ENCODE results near the gene MYLK. TPM values are rescaled to one million over a fixed set of nuclear protein-coding genes. Genes with fewer than 3 reads are reported as not detected.

Gene MYLK
- total RNA-seq, 1 donor from 2014 or later = 2.6 TPM

DNA sequence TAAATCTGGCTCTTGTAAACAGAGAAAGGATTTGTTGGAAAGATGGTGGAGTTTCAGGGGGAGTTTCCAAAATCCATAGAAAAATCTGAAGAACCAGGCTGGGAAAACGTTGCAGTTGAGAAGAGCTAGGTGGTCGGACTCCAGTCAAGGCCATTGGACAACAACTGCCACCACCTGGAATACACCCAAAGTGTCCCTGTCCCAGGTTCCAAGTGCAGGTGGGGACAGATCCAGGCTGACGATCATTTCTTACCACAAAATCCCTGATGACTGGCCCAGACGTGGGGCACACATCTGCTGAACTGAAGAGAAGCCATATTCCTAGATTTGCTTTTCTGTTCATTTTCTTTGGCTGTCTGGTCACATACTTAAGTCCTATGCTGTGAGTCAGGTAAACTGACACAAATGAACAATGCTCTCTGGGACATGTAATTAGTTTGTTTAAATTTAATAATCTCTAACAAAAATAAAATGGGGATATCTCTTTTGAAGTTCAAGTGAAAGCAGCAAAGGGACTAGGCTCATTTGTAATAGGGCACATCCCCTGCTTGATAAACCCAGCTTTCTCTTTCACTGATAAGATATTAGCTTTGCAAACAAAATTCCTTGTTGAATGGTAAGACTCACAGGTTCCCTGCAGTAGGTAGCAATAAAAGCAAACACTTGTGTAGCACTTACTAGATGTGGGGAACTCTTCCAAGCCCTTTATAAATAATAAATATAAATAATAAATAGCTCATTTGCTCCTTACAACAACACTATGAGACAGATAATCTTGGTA lies 88.5 kb downstream of the MYLK start:
- Histone ChIP-seq H3K27me3 (ENCODE audit: control insufficient read depth, insufficient read depth, low read length) (no peaks in the 10 kb centered on the region), H3K4me3 (ENCODE audit: low read depth, low read length) (no peak overlapping the region), H3K36me3 (ENCODE audit: control insufficient read depth, insufficient read depth, low read length) (no peaks in the 10 kb centered on the region)
- TF ChIP-seq, protein P1, sequence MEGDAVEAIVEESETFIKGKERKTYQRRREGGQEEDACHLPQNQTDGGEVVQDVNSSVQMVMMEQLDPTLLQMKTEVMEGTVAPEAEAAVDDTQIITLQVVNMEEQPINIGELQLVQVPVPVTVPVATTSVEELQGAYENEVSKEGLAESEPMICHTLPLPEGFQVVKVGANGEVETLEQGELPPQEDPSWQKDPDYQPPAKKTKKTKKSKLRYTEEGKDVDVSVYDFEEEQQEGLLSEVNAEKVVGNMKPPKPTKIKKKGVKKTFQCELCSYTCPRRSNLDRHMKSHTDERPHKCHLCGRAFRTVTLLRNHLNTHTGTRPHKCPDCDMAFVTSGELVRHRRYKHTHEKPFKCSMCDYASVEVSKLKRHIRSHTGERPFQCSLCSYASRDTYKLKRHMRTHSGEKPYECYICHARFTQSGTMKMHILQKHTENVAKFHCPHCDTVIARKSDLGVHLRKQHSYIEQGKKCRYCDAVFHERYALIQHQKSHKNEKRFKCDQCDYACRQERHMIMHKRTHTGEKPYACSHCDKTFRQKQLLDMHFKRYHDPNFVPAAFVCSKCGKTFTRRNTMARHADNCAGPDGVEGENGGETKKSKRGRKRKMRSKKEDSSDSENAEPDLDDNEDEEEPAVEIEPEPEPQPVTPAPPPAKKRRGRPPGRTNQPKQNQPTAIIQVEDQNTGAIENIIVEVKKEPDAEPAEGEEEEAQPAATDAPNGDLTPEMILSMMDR (IDR thresholded peaks at IDR 0.05; ENCODE audit: insufficient read depth, low read length, severe bottlenecking) = no peak
- no peak for FAIRE-seq
- DNase-seq (ENCODE audit: low read depth) = no peak

DNA sequence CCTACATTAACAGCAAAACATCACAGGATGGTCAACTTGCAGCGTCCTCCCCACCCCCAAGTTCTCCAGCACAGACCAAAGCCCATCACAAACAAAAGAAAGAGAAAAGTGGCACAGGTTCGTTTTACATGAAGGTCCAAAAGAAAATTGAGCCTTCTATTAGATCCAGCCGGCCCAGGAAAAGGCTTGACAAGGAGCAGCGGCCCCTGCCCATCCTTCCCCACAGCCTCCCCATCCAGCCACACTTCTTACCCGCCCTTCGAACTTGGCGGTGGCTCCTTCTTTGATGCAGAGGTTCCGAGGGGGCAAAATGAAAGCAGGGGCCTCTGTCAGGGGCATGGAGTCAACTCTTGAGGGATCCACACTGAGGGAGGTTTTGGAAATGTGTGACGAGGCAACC lies 90.7 kb downstream of the MYLK start:
- TF ChIP-seq, protein P1 (IDR thresholded peaks at IDR 0.05; ENCODE audit: insufficient read depth, low read length, severe bottlenecking) = no peak
- Histone ChIP-seq H3K4me3 (ENCODE audit: low read depth, low read length) (no peak overlapping the region), H3K27me3 (ENCODE audit: control insufficient read depth, insufficient read depth, low read length) (no peaks in the 10 kb centered on the region), H3K36me3 (ENCODE audit: control insufficient read depth, insufficient read depth, low read length) (no peaks in the 10 kb centered on the region)
- FAIRE-seq (no peak), DNase-seq (ENCODE audit: low read depth) (no peak)

DNA sequence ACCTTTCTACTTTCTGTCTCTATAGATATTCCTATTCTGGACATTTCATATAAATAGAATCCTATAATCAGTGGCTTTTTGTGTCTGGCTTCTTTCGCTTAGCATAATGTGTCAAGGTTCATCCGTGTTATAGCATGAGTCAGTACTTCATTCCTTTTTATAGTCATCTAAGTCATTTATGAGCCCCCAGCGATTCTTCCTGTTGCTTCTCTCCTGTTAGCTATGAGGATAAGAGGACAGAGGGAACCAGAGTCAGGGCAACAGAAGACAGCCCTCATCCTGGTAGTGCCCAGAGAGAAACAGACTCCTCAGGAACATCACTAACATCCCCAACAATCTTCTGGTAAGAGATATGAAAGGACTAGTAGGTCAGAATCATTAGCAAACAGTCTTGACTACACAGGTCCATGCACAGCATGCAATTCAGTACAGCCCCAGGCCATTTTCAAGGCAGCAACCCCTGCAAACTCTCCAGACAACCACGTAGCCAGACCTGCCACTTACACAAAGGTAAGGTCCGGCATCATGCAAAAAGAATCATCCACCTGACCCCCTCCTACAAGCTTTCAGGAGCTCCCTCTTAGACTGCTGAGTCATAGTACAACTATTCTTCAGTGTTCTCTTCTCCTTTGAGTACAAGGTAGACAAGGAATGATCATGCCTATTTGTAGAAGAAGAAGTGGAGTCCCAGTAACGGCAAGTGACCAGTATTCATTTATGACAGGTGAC lies 91.5 kb downstream of the MYLK start:
- DNase-seq (ENCODE audit: low read depth) (peak; percentile 70), FAIRE-seq (peak; percentile 52)
- Histone ChIP-seq H3K27me3 (ENCODE audit: control insufficient read depth, insufficient read depth, low read length) (no peaks in the 10 kb centered on the region), H3K4me3 (ENCODE audit: low read depth, low read length) (no peak overlapping the region), H3K36me3 (ENCODE audit: control insufficient read depth, insufficient read depth, low read length) (no peaks in the 10 kb centered on the region)
- TF ChIP-seq, protein P1 (IDR thresholded peaks at IDR 0.05; ENCODE audit: insufficient read depth, low read length, severe bottlenecking) = no peak

DNA sequence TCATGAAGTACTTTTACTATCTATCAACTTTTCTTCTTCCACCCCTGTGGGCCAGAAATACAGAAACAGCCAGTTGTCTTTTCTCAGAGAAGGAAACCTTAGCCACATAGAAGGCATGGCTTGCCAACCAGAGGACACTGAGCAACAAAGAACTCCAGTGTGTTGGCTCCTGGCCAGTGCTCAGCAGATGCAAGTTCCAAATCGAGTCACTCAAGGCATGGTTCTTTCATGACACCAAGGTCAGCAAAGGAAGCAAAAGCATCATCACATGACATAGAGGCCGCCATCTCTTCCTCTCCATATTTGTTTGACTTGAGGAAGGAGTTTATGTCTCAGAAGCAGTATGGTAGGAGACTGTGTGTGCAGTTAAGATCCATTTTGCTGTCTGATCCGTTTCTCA lies 92.2 kb downstream of the MYLK start:
- no peak for FAIRE-seq
- H3K4me3 ChIP-seq (ENCODE audit: low read depth, low read length) = no peak overlapping the region
- no peaks in the 10 kb centered on the region for H3K27me3 ChIP-seq (ENCODE audit: control insufficient read depth, insufficient read depth, low read length)
- TF ChIP-seq, protein P1 (IDR thresholded peaks at IDR 0.05; ENCODE audit: insufficient read depth, low read length, severe bottlenecking) = no peak
- no peak for DNase-seq (ENCODE audit: low read depth)
- no peaks in the 10 kb centered on the region for H3K36me3 ChIP-seq (ENCODE audit: control insufficient read depth, insufficient read depth, low read length)

DNA sequence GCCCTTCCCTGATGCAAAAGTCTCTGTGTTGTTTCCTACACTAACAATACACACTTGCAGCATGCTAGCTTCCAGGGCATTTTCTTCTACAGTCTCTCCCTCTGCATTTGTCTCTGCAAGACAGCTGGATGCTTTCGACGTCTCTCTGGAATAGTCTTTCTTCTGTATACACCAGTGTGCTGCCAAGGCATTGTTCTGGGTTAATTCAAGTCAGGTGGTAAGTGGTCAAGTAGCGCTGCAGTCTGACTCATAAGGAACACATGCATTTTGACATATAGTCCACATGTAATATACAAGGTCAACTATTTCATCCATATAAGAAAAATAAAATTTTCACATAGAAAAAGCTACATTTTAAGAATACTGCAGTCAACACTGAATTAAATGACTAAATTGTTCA lies 92.7 kb downstream of the MYLK start:
- H3K36me3 ChIP-seq (ENCODE audit: control insufficient read depth, insufficient read depth, low read length) = no peaks in the 10 kb centered on the region
- TF ChIP-seq, protein P1 (IDR thresholded peaks at IDR 0.05; ENCODE audit: insufficient read depth, low read length, severe bottlenecking) = no peak
- DNase-seq (ENCODE audit: low read depth) (peak; percentile 38), FAIRE-seq (no peak)
- H3K4me3 ChIP-seq (ENCODE audit: low read depth, low read length) = no peak overlapping the region
- no peaks in the 10 kb centered on the region for H3K27me3 ChIP-seq (ENCODE audit: control insufficient read depth, insufficient read depth, low read length)

Data from bronchial epithelial cell (primary cell).